HG03135 (cell line): ENCODE data around the gene MACROD2.

Experiments
- ATAC-seq: cut with Tn5 transposase; IDR thresholded peaks from one replicate; pipeline ENCODE4 v1.9.1; 2021; ENCODE audit warnings: mild to moderate bottlenecking, moderate library complexity; ENCODE audit not compliant: unreplicated experiment

The MACROD2 gene

DNA sequence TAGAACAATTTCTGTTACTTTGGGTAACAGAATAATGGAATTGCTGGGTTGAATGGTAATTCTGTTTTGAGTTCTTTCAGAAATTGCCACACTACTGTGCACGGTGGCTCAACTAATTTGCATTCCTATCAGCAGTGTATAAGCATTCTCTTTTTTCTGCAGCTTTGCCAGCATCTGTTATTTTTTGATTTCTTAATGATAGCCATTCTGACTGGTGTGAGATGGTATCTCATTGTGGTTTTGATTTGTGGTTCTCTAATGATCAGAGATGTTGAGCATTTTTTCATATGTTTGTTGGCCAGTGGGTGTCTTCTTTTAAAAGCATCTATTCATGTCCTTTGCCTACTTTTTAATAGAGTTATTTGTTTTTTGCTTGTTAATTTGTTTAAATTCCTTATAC is 1731.1 kb downstream of the MACROD2 start:
- ATAC-seq = no peak

DNA sequence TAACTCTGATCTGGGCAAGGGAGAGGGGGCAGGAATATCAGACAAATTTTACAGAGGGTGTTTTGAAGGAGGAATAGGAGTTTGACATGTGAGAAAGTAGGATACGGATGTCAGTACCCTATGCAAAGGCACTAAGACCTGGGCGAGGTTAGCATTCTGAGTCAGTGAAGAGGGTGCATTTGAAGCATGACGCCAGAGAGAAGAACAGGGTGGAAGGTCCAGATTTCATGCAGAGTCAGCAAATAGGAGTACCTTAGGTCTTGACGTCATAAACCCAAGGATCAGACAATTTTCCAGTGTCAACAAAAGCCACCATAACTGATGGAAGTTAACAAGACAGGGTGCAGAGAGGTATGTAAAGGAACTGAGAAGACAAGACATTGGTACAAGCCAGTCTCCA is 1738.7 kb downstream of the MACROD2 start:
- no peak for ATAC-seq

DNA sequence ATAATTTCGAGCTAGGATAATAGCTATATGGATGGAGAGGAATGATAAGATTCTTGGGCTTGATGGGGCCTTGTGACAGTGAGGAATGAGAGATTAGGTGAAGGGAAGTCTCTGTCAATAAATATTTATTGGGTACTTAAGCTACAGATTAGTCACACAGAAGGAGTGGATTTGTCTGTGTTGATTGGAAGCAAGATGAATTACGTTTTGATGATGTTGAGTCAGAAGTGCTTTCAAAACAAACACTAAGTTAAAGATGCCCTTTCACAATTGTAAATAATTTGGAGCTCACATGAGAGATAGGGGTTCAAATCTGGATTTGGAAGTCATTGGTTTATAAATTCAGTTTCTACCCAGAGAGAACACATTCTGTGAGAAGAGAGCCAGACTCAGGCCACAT is 1743.7 kb downstream of the MACROD2 start:
- ATAC-seq = no peak

DNA sequence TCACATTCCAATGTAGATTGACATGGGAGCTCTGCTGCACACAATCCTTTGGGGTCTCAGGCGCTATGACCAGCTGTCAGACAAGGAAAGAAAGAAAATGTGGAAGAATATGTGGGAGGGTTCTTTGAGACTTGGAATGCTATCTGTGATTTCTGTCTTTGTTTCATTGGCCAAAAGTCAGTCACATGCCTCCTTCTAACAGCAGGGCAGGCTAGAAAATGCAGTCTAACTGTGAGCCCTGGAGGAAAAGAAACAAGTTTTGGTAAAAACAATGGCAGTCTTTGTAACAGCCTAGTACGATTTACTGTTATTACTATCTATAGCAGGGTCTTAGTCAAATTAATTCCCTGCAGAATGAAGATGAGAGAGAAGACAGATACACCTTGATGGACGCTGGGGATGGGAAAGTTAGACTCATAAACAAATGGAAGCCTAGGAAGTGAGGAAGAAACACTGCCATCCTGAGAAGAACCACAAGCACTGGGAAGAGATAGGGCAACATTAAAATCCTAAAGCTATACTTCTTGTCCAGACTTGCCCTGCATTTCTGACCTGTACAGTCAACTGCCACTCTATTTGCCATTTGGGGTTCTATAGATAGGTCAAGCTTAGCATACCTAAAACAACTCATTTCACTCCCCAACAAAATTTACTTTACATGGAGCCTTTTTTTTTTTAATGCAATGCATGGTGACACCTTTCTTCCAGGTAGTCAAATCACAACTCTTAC is 1744.9 kb downstream of the MACROD2 start:
- no peak for ATAC-seq

DNA sequence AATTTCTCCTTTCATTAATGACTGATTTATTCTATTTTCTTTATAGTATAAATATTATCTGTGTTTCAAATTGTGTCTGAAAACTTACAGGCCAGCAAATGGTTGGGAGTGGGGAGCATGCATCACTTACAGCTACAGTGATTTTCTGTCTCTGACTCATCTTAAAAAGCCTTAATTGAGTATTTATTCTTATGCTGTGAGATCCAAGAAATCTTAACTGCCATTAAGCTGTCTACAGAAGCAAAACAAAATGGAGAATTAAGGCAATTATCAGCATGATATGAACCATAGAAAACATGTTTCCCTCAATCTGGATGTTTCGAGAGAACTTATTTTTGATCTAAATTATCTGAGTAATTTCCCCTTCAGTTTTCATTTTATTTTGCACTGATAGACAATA is 1746.8 kb downstream of the MACROD2 start:
- no peak for ATAC-seq

DNA sequence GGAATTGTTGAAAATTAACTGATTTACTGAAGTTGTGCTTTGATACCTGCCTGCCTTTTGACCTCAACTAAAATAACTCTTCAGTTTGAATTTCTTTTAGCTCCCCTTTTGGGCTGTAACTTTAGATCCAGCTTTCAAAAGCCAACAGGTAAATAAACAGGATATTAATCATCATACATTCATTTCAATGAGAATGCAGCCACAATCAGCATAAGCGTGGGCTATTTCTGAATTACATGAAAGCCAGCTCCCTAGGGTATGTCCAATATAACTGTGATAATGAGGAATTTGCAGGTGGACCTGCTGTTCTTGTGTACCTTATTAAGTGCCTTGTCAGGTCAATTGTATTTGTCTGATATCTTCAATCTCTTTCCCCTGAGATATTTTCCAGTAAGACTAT is 1747.3 kb downstream of the MACROD2 start:
- ATAC-seq = no peak

DNA sequence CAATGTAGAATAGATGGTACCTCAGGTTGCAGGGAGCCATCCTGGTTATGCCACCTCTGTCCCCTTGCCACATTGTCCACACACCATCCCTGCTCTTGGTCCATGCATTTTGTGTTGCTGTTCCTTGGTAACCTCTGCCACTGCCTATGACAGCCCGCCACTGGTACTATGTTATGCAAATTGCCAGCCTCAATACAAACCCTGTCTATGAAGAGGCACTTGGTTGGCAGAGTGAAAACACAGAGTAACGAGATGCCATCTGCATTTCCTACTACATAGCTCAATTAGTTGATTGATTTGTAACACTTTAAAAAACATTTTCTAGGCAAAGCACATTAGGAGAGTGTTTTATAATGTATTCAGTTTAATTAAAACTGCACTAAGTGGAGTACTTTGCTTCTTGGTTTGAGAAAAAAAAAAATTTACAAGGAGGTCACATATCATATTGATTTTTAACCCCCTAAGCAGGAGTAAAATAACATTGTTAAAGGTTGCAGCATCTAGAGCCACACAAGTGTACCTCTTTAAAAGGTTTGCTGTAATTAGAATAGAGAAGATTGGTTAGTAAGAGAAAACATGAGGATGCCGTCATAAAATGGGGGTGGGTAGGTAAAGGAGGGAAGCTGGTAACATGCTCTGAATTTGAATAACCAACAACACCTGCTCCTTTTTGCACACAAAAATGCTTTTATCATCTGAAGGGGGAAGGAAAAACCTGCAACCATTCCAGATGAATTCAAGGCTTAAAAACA is 1760.9 kb downstream of the MACROD2 start:
- no peak for ATAC-seq

DNA sequence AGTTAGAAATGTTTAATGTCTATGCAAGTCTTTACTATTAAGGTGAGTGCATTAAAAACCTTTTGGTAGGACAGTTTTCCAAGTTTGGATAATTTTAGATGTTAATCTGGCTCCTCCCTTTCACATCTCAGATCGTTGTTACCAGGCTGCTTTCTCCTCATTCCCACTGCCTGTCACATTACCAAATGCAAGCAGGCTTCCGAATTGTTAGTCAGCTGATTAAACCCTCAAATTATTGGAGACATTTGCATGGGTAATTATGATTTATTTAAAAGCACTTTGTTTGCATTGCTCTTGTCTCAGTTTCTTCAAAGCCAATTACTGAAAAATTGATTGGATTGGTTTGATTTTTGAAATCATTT is 1761.4 kb downstream of the MACROD2 start:
- no peak for ATAC-seq

DNA sequence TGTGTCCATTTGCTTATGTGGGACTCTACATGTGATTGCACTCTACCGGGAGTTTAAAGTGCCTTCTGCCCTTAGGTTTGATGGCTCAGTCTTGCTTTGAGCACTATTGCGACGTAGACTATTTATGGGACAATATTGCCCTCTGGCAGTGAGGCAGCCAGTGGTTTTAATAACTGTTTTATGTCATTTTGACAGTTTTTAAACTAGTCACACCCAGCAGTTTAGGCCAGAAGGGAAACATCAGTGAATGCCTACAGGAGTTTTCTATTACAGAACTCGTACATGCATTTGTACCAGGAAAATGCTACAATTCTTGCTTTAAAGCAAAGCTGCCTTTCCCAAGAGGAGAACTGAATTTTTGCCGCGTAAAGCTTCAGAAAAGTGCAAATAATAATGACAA is 1764.3 kb downstream of the MACROD2 start:
- ATAC-seq = no peak

DNA sequence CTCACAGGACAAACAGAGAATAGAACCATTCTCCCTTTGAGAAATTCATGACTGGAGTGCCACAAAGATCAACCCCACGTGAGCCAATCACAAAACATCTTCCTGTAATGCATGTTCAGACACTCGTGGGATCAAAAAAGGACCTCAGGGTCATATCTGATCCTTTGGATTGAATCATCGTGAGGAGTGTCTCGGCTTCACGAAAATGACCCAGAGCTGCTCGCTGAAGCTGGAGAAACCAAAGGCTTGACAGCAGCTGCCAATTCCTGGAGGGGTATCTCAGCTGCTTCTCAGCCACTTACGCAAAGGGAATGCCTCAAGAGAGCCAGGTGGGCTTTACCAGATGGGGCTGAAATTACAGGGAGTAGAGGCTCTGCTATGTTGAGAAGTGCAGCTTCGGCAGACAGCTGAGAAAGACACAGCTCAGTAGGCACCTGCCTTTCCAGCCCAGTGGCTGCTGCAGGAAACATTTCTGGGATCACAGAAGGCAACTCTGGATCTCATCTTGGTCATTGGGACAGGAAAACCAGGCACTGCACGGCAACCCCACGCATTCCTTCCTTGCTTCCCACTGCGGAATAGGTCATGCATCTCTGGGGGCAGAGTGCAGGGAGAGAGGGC is 1764.8 kb downstream of the MACROD2 start:
- ATAC-seq = no peak

DNA sequence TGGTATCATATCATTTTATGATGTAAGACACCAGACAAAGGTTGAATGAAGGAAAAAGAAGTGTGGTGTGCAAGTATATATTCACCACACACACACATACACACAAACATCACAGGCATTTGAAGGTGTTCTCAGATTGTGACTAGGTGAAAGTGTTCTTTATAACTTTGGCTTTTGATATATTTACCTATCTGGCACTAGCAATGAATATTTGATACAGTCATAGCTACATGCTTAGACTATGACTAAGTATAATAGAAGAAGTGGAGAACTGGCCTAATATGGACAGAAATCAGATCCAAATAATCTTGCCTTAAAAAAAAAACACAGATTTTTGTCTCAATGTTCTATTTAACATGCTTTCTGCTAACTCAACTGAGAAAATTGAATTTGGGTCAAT is 1768.0 kb downstream of the MACROD2 start:
- no peak for ATAC-seq

DNA sequence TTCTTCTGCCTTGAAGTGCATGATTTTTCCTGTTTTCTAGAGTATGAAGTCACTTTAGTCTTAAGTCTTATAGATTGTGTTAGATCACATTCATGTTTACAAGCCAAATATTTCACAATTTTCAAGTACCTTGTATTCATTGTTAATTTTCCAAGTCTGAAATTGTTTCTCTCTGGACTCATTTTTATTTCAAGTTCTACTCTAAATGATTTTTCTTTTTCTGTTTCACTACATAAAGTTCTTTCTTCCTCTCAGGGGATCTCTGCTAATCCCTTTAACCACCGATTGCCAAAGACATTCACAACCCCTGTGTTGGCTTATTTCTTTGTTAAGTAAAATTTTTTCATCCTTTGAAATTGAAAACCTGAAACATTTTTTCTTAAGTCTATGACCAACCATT is 1772.3 kb downstream of the MACROD2 start:
- no peak for ATAC-seq

DNA sequence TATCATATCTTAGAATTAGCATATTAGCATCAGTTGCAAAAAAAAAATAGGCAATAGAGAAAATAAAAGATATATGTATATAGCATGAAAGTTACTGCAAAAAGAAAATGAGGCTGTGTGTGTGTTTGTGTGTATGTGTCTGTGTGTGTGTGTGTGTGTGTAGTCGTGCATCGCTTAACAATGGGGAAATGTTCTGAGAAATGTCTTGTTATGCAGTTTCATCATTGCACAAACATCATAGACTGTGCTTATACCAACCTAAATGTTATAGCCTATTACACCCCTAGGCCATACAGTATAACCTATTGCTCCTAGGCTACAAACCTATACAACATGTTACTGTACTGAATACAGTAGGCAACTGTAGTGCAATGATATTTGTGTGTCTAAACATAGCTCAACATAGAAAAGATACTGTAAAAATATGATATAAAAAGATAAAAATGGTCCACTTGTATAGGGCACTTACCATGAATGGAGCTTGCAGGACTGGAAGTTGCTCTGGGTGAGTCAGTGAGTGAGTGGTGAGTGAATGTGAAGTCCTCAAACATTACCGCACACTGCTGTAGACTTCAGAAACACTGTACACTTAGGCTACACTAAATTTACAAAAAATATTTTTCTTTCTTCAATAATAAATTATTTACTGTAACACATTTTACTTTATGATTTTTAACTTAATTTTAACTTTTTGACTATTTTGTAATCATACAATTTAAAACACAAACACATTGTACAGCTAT is 1772.9 kb downstream of the MACROD2 start:
- no peak for ATAC-seq

DNA sequence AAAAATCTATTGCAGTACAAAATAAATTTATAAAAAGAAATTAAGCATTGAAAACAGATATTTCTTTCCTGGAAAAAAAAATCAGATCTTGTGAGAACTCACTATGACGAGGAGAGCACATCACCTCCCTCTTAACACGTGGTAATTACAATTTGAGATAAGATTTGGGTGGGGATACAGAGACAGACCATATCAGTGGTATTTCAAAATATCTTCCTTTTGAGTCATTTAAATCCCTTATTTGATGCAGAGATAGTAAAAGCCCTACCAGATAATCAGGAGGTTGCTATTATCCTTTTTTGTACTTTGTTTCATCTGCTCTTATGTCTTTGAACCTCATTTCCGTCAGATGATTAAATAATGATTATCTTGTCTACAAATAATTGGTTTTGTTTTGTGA is 1777.5 kb downstream of the MACROD2 start:
- no peak for ATAC-seq

DNA sequence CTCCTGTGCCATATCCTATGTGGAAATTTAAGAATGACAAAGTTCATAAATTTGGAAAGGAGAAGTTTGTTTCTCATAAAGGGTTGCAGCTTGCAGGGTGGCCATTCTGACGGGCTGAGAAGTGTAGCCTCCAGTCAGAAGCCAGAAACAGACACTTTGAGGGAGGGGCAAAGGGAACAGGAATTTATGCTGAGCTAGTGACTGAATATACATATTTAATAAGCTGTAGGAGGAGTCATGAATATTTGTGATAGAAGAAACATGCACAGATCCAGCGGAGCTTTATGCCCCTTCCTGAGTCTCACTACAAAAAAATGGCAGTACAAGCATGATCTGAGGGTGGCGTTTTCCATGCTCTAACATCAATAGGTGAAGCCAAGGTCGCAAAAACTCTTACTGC is 1779.6 kb downstream of the MACROD2 start:
- no peak for ATAC-seq

DNA sequence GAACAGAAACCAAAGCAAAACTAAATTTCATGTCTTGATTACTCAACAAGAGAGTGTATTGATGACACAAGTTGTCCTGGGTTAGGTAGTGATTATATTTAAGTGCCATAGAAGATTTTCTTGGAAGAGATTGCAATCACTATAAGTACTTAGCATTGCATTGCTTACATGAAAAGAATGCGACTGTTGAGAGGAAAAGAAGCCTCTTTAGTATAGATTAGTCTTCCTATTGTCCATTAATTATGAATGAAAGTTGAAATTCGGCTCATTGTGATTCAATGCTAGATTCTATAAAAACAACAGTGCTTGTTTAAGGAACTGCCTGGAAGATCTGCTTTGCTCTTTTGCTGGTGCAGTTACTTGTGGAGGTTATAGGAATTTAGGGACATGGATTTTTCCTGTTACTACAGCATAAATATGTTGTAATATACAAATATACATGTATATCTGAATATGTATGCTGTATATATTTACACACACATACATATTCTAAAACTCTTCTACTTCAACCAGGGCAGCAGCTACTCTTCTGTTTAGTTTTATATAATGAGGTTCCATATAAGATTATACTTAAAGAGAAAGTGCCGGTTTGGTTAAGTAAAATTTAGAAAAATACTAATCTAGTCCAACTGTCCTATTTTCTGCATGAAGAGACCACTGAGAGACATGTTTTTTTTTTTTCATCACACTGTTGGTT is 1781.6 kb downstream of the MACROD2 start:
- ATAC-seq = no peak

DNA sequence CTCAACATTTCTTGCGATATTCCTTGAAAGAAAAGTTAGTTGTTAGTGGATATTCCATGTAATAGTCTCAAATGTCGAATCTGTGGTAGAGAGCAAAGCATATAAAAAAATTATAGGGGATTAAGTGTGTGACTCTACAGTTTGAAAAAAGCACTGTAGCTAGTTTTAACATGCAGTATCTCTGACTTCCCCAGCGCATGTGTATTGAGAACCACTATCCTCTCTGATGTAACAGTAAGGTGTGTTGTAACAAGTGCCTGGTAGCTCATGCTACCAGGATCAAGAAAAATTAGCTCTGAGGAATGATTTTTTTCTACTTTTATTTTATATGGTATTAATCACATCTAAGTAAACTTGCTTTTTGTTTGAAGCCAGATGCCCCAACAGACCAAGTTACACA is 1788.7 kb downstream of the MACROD2 start:
- no peak for ATAC-seq

DNA sequence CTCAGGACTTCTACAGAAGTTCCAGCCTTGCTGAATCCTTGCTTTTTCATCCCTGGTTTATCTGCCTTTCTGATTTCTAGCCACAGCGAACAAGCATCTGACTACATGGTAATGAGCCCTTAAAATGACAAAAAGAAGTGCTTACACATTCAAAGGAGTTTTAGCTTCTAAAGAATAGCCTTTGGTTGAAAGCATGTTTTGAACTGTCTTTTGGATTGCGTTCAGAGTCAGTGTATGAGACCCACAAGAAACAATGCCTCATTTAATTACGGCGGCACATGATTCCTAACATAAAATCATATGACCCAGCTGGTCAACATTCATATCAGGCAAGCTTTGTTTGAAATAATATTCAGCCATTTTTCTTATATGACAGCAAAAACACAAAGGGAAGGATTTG is 1793.8 kb downstream of the MACROD2 start:
- no peak for ATAC-seq

DNA sequence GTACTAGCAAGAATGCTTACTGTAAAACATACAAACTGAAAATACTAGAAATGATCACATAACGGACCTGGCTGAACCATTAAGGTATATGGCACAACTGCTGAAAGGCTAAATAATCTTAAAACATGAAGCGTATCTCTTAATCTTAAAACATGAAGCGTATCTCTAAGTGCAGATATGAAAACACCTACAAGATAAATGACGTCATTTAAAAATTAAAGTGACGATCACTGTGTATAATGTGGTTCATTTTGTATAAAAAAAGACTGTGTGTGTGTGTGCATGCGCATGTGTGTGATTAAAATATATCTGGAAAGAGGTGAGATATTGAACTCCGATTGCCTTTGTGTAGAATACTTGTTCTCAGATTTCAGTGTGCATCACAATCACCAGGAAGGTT is 1797.5 kb downstream of the MACROD2 start:
- no peak for ATAC-seq

DNA sequence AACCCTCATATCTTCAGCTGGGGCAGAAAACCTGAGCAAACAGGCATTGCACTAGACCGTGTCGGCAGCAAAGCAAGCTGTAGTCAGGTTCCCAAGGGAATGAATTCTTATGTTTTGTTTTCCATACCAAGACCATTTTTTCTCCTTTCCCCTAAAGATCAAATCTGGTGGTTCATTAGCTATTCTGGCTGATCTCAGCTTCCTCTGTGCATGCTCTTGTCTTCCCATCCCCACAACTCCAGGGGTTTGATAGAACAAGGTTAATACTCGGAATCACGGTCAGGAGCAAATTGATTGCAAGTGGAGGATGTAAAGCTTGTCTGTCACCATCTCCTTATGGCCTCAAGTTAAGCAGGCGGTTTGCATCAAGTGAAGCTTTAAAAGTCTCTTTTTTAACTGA is 1799.1 kb downstream of the MACROD2 start:
- ATAC-seq = no peak
